ENCODE data around the gene NOTCH2.
"Not testable (repeated sequence)": the region's sequence is repeated elsewhere in the genome, so short reads cannot be mapped to it uniquely, and the experiment has no call there.

DNA sequence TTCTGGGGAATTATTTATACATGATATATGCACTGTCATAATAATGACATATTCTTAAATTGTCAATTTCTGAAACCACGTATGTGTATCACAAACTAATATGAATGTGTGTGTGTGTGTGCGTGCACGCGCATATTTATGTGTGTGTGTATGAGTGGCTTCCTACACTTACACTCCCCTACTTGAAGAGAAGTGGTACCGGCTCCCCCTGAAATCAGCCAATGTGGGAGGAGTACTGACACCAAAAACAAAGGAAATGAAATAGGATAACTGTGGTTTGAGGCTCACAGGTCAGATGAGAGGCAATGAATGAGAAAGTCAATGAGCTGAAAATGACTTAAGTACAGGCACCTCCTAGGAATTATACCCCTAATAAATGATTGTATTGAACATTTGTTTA, 42.8 kb upstream of the NOTCH2 start:
- TF ChIP-seq, protein P1, sequence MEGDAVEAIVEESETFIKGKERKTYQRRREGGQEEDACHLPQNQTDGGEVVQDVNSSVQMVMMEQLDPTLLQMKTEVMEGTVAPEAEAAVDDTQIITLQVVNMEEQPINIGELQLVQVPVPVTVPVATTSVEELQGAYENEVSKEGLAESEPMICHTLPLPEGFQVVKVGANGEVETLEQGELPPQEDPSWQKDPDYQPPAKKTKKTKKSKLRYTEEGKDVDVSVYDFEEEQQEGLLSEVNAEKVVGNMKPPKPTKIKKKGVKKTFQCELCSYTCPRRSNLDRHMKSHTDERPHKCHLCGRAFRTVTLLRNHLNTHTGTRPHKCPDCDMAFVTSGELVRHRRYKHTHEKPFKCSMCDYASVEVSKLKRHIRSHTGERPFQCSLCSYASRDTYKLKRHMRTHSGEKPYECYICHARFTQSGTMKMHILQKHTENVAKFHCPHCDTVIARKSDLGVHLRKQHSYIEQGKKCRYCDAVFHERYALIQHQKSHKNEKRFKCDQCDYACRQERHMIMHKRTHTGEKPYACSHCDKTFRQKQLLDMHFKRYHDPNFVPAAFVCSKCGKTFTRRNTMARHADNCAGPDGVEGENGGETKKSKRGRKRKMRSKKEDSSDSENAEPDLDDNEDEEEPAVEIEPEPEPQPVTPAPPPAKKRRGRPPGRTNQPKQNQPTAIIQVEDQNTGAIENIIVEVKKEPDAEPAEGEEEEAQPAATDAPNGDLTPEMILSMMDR (conservative IDR thresholded peaks at IDR 0.05; ENCODE audit: low read depth in 2 of 2), result not testable (repeated sequence)
- not testable (repeated sequence) for TF ChIP-seq EZH2 (IDR thresholded peaks at IDR 0.05; ENCODE audit: low read depth, unreplicated experiment); POLR2AphosphoS5 (IDR thresholded peaks at IDR 0.05; ENCODE audit: low read depth)

Measured in GM23338 (cell line).